GM23338 (cell line): ENCODE data around the gene RTKN2. TPM values are rescaled to one million over a fixed set of nuclear protein-coding genes. Genes with fewer than 3 reads are reported as not detected.

ENCODE experiments used
- EZH2phosphoT487 ChIP-seq: fragments of 200-600 bp; sonication (generic); IDR thresholded peaks from one replicate; pipeline ENCODE4 v1.8.1; 2018; ENCODE audit warnings: antibody characterized with exemption; ENCODE audit not compliant: unreplicated experiment
- STAT1 ChIP-seq: IDR thresholded peaks from one replicate; pipeline ENCODE4 v1.6.1; 2016; ENCODE audit warnings: antibody characterized with exemption; ENCODE audit not compliant: unreplicated experiment
- ZNF114 ChIP-seq: fragments of 250-450 bp; sonication (Bioruptor Pico); IDR thresholded peaks from 2 replicates; pipeline ENCODE4 v1.5.0; 2020; ENCODE audit warnings: mild to moderate bottlenecking, moderate library complexity
- polyA plus RNA-seq: library from polyadenylated mRNA; unstranded; fragments of >200 nt; fragmentation: Nextera tagmentation; extraction: Ambion mirVana; gene quantifications from 2 replicates; pipeline ENCODE4 v1.2.1, GENCODE V29; 2016
- total RNA-seq: library from RNA; depleted of rRNA; stranded (reverse); fragments of >200 nt; shearing (Covaris generic); gene quantifications from 2 replicates; pipeline ENCODE4 v1.2.3, GENCODE V29; 2014
- TF ChIP-seq, protein P1 (sequence below): fragments of 250-450 bp; sonication (Bioruptor Pico); IDR thresholded peaks from 2 replicates; pipeline ENCODE4 v1.5.0; 2020; ENCODE audit warnings: mild to moderate bottlenecking, moderate library complexity
- TF ChIP-seq, protein P2 (sequence below): IDR thresholded peaks from one replicate; pipeline ENCODE4 v1.6.1; 2018; ENCODE audit warnings: antibody characterized with exemption; ENCODE audit not compliant: unreplicated experiment
- TF ChIP-seq, protein P3 (sequence below): IDR thresholded peaks from 2 replicates; pipeline ENCODE4 v1.6.1; 2016; ENCODE audit warnings: antibody characterized with exemption

RTKN2 gene
- total and polyA plus RNA-seq, 2 experiments from 2014 or later = 15.3 to 23.6 TPM

DNA sequence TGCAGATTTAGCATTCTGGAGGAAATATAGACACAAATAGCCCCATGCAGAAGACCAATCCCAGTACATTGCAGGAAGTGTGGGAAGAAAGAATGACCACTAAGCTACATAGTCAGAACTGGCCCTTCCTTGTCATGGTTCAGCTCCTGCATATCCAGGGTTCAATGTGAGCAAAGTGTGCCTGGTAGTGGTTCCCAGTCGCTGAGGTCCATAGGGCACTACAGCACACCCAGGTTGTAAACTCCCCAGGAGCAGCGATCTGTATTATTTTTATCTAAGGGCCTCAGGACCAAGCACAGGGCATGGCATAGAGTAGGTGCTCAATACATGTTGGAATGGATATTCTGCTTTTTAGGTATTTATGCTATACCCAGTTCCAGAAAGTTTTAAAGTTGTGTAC is 114.4 kb downstream of the RTKN2 start (continued):
- TF ChIP-seq, protein P1, sequence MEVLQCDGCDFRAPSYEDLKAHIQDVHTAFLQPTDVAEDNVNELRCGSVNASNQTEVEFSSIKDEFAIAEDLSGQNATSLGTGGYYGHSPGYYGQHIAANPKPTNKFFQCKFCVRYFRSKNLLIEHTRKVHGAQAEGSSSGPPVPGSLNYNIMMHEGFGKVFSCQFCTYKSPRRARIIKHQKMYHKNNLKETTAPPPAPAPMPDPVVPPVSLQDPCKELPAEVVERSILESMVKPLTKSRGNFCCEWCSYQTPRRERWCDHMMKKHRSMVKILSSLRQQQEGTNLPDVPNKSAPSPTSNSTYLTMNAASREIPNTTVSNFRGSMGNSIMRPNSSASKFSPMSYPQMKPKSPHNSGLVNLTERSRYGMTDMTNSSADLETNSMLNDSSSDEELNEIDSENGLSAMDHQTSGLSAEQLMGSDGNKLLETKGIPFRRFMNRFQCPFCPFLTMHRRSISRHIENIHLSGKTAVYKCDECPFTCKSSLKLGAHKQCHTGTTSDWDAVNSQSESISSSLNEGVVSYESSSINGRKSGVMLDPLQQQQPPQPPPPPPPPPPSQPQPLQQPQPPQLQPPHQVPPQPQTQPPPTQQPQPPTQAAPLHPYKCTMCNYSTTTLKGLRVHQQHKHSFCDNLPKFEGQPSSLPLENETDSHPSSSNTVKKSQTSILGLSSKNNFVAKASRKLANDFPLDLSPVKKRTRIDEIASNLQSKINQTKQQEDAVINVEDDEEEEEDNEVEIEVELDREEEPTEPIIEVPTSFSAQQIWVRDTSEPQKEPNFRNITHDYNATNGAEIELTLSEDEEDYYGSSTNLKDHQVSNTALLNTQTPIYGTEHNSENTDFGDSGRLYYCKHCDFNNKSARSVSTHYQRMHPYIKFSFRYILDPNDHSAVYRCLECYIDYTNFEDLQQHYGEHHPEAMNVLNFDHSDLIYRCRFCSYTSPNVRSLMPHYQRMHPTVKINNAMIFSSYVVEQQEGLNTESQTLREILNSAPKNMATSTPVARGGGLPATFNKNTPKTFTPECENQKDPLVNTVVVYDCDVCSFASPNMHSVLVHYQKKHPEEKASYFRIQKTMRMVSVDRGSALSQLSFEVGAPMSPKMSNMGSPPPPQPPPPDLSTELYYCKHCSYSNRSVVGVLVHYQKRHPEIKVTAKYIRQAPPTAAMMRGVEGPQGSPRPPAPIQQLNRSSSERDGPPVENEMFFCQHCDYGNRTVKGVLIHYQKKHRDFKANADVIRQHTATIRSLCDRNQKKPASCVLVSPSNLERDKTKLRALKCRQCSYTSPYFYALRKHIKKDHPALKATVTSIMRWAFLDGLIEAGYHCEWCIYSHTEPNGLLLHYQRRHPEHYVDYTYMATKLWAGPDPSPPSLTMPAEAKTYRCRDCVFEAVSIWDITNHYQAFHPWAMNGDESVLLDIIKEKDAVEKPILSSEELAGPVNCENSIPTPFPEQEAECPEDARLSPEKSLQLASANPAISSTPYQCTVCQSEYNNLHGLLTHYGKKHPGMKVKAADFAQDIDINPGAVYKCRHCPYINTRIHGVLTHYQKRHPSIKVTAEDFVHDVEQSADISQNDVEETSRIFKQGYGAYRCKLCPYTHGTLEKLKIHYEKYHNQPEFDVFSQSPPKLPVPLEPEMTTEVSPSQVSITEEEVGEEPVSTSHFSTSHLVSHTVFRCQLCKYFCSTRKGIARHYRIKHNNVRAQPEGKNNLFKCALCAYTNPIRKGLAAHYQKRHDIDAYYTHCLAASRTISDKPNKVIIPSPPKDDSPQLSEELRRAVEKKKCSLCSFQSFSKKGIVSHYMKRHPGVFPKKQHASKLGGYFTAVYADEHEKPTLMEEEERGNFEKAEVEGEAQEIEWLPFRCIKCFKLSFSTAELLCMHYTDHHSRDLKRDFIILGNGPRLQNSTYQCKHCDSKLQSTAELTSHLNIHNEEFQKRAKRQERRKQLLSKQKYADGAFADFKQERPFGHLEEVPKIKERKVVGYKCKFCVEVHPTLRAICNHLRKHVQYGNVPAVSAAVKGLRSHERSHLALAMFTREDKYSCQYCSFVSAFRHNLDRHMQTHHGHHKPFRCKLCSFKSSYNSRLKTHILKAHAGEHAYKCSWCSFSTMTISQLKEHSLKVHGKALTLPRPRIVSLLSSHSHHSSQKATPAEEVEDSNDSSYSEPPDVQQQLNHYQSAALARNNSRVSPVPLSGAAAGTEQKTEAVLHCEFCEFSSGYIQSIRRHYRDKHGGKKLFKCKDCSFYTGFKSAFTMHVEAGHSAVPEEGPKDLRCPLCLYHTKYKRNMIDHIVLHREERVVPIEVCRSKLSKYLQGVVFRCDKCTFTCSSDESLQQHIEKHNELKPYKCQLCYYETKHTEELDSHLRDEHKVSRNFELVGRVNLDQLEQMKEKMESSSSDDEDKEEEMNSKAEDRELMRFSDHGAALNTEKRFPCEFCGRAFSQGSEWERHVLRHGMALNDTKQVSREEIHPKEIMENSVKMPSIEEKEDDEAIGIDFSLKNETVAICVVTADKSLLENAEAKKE (CRISPR knock-in tag) = no peak
- TF ChIP-seq, protein P2, sequence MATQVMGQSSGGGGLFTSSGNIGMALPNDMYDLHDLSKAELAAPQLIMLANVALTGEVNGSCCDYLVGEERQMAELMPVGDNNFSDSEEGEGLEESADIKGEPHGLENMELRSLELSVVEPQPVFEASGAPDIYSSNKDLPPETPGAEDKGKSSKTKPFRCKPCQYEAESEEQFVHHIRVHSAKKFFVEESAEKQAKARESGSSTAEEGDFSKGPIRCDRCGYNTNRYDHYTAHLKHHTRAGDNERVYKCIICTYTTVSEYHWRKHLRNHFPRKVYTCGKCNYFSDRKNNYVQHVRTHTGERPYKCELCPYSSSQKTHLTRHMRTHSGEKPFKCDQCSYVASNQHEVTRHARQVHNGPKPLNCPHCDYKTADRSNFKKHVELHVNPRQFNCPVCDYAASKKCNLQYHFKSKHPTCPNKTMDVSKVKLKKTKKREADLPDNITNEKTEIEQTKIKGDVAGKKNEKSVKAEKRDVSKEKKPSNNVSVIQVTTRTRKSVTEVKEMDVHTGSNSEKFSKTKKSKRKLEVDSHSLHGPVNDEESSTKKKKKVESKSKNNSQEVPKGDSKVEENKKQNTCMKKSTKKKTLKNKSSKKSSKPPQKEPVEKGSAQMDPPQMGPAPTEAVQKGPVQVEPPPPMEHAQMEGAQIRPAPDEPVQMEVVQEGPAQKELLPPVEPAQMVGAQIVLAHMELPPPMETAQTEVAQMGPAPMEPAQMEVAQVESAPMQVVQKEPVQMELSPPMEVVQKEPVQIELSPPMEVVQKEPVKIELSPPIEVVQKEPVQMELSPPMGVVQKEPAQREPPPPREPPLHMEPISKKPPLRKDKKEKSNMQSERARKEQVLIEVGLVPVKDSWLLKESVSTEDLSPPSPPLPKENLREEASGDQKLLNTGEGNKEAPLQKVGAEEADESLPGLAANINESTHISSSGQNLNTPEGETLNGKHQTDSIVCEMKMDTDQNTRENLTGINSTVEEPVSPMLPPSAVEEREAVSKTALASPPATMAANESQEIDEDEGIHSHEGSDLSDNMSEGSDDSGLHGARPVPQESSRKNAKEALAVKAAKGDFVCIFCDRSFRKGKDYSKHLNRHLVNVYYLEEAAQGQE = no peak
- TF ChIP-seq STAT1 (no peak), ZNF114 (no peak), EZH2phosphoT487 (no peak)
- TF ChIP-seq, protein P3, sequence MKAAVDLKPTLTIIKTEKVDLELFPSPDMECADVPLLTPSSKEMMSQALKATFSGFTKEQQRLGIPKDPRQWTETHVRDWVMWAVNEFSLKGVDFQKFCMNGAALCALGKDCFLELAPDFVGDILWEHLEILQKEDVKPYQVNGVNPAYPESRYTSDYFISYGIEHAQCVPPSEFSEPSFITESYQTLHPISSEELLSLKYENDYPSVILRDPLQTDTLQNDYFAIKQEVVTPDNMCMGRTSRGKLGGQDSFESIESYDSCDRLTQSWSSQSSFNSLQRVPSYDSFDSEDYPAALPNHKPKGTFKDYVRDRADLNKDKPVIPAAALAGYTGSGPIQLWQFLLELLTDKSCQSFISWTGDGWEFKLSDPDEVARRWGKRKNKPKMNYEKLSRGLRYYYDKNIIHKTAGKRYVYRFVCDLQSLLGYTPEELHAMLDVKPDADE = no peak
